Epithelial cell of esophagus (primary cell): Measurements from ENCODE around the gene LRRC53.

ENCODE experiments used
- DNase-seq: peaks from one replicate; pipeline ENCODE4 v3.0.0; 2010; ENCODE audit warnings: low read depth
- H3K4me3 ChIP-seq: 2 replicates; pipeline ENCODE4 v1.5.1; 2011; ENCODE audit warnings: mild to moderate bottlenecking, low read length, control low read depth
- TF ChIP-seq, protein P1 (sequence below): IDR thresholded peaks from 2 replicates; pipeline ENCODE4 v1.5.1; 2011; ENCODE audit warnings: low read depth, mild to moderate bottlenecking, low read length, control low read depth, inconsistent platforms; ENCODE audit not compliant: insufficient read depth; ENCODE audit errors: missing control alignments

LRRC53 gene

DNA sequence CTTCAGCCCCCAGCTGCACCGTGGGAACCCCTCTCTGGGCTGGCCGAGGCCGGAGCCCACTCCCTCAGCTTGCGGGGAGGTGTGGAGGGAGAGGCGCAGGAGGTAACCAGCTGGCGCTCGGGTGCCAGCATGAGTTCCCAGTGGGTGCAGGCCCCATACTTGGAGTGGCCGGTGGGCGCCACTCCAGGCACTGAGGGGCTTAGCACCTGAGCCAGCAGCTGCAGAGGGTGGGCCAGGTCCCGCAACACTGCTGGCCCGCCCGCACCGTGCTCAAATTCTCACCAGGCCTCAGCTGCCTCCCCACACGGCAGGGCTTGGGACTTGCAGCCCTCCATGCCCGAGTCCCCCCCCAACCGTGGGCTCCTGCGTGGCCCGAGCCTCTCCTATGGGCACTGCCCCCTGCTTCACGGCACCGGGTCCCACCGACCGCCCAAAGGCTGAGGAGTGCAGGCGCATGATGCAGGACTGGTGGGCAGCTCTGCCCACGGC lies 47.2 kb downstream of the LRRC53 start:
- DNase-seq: no peak
- TF ChIP-seq, protein P1, sequence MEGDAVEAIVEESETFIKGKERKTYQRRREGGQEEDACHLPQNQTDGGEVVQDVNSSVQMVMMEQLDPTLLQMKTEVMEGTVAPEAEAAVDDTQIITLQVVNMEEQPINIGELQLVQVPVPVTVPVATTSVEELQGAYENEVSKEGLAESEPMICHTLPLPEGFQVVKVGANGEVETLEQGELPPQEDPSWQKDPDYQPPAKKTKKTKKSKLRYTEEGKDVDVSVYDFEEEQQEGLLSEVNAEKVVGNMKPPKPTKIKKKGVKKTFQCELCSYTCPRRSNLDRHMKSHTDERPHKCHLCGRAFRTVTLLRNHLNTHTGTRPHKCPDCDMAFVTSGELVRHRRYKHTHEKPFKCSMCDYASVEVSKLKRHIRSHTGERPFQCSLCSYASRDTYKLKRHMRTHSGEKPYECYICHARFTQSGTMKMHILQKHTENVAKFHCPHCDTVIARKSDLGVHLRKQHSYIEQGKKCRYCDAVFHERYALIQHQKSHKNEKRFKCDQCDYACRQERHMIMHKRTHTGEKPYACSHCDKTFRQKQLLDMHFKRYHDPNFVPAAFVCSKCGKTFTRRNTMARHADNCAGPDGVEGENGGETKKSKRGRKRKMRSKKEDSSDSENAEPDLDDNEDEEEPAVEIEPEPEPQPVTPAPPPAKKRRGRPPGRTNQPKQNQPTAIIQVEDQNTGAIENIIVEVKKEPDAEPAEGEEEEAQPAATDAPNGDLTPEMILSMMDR: no peak

DNA sequence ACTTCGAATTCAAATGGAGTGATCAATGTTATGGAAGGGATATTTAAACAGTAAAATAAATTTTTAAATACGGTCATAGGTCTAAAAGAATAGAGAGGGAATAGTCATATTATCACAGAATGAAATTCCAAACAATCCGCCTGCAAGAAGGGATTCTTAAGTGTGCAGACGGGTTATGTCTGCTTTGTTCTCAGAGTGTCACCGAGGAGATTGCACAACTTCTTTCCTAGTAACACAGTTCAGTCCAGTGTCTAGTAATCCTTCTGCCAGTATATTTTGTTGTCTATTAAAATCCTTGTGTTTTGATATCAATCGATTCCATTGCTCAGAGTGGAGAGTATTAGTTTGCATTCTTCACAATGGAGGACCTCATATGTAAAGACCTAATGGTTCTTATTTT lies 48.4 kb downstream of the LRRC53 start:
- H3K4me3 ChIP-seq: no peak overlapping the region
- TF ChIP-seq, protein P1: no peak
- DNase-seq: no peak

More for the DNA sequence above, 47.2 kb downstream of the LRRC53 start:
- no peak overlapping the region for H3K4me3 ChIP-seq

DNA sequence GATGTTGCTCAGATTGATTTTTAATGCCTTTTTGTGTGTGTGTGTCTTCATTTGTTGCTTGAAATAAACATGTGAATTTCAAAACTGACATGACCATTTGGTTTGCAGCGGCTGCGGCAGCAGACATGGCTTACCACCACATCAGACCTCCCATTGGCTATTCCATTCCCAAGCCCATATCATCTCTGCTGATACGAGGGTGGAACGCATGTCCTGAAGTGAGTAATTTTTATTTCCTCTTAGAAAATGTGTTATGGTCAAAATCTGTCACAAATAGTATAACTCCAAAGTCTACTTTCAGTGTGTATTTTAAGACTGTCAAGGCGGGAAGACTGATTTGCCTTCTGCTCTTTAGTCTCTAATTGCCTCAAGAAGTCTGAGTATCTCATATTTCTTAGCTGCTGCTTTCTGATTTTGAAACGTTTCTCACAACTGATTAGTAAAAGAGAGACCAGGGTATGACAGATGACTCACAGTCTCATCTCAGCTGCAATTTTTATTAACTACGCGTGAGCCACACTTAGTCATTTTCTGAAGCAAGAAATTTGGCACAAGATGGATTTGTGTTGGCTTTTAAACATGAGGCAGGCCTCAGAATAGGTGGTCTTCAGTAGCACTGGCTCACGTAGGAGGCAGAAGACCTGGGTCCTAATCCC lies 49.0 kb downstream of the LRRC53 start:
- DNase-seq: peak; percentile 63
- TF ChIP-seq, protein P1: no peak
- H3K4me3 ChIP-seq: no peak overlapping the region

DNA sequence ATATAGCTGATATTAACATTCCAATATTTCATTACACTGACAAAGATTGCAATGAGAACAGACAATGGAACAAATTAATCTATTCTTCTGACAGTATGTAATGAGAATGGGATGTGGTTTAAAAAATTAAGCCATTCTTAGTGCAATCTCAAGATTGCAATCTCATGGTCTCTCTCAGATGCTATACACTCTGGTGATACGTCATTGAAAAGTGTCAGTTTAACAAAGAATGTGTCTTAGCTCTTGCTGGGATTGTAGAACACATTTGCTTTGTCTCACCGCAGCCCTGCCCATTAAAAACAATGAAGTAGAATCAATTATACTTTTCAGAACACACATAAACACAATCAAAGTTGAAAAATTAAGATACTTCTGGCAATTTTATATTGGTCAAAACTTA lies 55.2 kb downstream of the LRRC53 start:
- H3K4me3 ChIP-seq: no peak overlapping the region
- TF ChIP-seq, protein P1: no peak
- DNase-seq: no peak

DNA sequence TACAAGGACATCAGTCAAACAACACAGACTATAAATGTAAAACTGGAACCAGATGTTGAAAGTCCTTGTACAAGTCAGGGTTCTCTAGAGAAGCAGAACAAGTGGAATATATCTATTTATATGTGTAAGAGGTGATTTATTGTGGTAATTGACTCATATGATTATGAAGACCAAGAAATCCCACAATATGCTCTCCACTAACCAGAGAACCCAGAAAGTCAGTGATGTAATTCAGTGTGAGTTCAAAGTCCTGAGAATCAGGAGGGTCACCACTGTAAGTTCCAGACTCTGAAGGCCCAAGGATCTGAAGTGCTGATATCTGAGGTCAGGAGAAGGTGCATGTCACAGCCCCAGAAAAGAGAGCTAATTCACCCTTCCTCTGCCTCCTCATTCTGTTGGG lies 57.0 kb downstream of the LRRC53 start:
- no peak overlapping the region for H3K4me3 ChIP-seq
- TF ChIP-seq, protein P1: no peak
- no peak for DNase-seq

DNA sequence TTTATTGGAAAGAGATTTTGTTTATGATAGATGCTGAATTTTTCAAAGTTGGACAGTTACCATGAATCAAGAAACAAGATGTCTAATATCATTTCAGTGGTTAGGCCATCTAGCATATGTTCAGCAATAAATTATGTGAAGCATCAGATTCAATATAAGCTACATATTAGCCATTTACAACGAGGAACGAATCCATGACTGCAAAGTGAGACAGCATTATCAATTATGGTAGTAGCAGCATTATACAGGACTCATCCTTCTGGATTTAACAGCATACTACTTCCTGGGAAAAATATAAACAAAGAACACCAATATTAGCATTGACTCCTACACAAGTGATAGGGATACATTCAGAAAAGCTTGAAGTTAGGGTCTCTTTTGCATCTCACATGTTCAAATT lies 59.1 kb downstream of the LRRC53 start:
- no peak for DNase-seq
- H3K4me3 ChIP-seq: no peak overlapping the region
- TF ChIP-seq, protein P1: no peak

DNA sequence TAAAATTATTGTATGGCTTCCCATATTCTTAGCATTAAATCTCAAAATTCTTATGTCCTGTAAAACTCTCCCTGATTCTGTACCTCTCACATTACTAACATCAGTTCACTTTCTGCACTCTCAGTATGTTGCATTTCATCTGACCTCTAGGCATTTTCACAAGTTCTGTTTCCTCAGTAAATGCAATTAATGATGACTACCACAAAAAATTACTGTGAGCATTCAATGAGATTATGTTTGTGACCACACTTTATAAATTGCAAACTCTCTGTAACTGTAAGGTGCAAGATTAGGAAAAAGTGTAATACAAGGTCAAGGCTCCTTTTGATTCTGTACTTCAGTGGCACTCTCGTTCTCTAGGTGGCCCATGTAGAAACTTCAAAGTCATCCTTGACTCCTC lies 60.4 kb downstream of the LRRC53 start:
- TF ChIP-seq, protein P1: no peak
- no peak overlapping the region for H3K4me3 ChIP-seq
- DNase-seq: no peak
